Neural progenitor cell (in vitro differentiated cells): ENCODE results near the gene MT1A.

ENCODE experiments used
- EZH2phosphoT487 ChIP-seq: fragments of 200-600 bp; sonication (generic); IDR thresholded peaks from 2 replicates; pipeline ENCODE4 v1.6.1; 2017; ENCODE audit warnings: antibody characterized with exemption
- TF ChIP-seq, protein P1 (sequence below): fragments of 200-600 bp; sonication (generic); IDR thresholded peaks from 2 replicates; pipeline ENCODE4 v1.5.1; 2017; ENCODE audit warnings: antibody characterized with exemption, mild to moderate bottlenecking

DNA sequence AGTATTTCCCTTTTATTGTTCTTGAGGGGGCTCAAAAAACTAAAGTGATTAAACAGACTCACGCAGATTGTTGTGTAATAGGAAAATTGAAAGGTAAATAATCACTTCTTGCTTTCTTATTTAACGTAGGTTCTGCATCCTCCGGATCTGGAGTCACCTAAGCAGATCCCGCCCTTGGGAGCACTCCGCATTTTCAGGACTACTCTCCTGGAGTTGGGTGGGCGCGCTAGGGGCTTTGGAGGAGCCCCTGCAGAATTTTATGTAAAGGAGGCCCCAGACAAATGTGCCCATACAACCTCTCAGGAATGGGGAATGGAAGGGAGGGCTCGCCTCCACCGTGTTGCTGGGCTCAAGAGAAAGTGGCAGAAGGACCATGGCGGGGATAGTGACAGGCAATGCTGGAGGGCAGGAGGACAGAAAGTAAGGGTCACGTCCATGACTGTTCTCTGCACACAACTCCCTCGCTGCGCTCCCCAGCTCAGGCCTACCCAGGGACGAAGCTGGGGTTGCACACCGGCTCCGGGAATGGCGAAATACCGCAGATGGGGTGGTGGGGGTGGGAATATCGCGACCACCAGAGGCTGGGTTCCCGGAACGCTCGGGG, 21.8 kb upstream of the MT1A start:
- TF ChIP-seq, protein P1, sequence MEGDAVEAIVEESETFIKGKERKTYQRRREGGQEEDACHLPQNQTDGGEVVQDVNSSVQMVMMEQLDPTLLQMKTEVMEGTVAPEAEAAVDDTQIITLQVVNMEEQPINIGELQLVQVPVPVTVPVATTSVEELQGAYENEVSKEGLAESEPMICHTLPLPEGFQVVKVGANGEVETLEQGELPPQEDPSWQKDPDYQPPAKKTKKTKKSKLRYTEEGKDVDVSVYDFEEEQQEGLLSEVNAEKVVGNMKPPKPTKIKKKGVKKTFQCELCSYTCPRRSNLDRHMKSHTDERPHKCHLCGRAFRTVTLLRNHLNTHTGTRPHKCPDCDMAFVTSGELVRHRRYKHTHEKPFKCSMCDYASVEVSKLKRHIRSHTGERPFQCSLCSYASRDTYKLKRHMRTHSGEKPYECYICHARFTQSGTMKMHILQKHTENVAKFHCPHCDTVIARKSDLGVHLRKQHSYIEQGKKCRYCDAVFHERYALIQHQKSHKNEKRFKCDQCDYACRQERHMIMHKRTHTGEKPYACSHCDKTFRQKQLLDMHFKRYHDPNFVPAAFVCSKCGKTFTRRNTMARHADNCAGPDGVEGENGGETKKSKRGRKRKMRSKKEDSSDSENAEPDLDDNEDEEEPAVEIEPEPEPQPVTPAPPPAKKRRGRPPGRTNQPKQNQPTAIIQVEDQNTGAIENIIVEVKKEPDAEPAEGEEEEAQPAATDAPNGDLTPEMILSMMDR = no peak
- TF ChIP-seq EZH2phosphoT487 = no peak
